ENCODE data around the gene SH3RF2.

GRCh38 chr5:146007989-146008388 lies 71.6 kb downstream of the SH3RF2 start:
- TF ChIP-seq CTCF (IDR thresholded peaks at IDR 0.05) = no peak
- TF ChIP-seq POLR2AphosphoS5 (IDR thresholded peaks at IDR 0.05) = no peak

Measured in suprapubic skin (tissue), 3 donors.